LHCN-M2 (cell line): ENCODE results near the gene NBL1. TPM values are rescaled to one million over a fixed set of nuclear protein-coding genes. Genes with fewer than 3 reads are reported as not detected.

Source experiments
- DNase-seq: peaks from one replicate; pipeline ENCODE4 v3.0.0-alpha.2; 2012; ENCODE audit warnings: low read depth
- polyA plus RNA-seq: library from polyadenylated mRNA; unstranded; fragments of >200 nt; gene quantifications from one replicate; pipeline ENCODE4 v1.2.1, GENCODE V29; 2012; ENCODE audit warnings: missing spikeins
- total RNA-seq: library from RNA; depleted of rRNA; stranded (reverse); fragments of >200 nt; gene quantifications from 2 replicates; pipeline ENCODE4 v1.2.3, GENCODE V29; 2014; rRNA removed

NBL1 gene, protein sequence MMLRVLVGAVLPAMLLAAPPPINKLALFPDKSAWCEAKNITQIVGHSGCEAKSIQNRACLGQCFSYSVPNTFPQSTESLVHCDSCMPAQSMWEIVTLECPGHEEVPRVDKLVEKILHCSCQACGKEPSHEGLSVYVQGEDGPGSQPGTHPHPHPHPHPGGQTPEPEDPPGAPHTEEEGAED
- 7.4 and 9.0 TPM in 2 replicates for total RNA-seq
- 24.1 TPM for polyA plus RNA-seq

DNA sequence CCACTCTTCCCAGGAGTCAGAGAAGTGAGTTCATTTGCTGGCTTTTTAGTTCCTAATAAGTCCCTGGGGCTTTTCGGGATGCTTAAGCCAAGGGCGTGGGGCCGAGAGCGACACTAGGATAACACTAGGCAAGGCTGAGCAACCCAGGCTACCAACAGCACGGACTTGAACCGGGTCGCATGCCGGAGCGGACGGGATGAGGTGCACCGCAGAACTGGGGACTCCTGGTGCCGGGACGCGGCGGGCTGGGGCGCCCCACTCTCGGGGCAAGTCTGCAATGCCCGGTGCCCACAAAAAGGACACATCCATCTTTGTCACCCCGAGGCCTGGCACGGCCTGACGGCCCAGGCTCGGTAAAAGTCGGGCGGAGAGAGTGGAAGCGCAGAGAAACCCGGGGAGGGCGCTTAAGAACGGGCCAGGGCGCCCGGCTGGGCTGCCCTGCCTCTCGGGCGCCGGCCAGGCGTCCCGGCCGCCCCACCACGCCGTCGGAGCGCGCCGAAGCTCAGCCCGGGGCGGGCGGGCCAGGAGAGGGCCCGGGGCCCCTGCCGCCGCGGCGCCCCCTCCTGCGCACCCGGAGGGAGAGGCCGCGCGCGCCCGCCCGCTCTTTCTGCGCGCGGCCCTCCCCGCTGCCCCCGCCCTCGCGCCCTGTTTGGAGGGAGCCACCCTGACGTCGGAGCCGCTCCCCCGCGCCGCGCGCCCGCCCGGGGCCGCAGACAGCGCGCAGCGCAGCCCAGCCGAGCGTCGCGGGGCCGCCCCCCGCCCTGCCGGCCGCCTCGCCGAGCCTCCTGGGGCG is at the start of gene NBL1:
Gene NBL1 (plus strand): TSS at position 710 of the 793 bp plus-strand sequence. CDS start 10,720 bp downstream, outside the sequence.
- DNase-seq, result no peak

GRCh38 chr1:19596065-19596713 is 47.9 kb upstream of the NBL1 start:
- DNase-seq, result peak; percentile 63

- DNase-seq, result peak; percentile 97
These were observed 47.2 kb upstream of the NBL1 start for GRCh38 chr1:19596714-19597495.

GRCh38 chr1:19597496-19598309 is 46.4 kb upstream of the NBL1 start:
- peak; percentile 40 for DNase-seq

- no peak for DNase-seq
These were observed 44.3 kb upstream of the NBL1 start for GRCh38 chr1:19599810-19600209.

DNA sequence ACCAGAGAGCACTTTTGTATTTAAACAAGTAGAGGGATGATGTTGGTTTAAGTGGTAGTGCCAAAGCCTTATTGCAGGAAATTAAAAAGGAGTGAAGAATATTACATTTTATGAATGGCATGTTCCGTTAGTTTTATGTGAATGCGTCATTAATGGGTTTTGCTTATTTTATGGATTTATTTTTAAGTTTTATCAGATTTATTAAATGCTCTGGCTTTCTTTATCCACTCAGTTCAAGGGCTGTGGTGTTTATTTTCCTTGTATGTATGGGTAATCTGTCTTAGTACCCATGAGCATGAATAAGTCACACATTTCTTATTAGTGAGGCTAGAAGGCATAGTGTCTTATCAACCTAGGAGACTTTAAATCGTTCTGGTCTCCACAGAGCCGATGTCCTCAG is 41.6 kb upstream of the NBL1 start:
- no peak for DNase-seq

DNA sequence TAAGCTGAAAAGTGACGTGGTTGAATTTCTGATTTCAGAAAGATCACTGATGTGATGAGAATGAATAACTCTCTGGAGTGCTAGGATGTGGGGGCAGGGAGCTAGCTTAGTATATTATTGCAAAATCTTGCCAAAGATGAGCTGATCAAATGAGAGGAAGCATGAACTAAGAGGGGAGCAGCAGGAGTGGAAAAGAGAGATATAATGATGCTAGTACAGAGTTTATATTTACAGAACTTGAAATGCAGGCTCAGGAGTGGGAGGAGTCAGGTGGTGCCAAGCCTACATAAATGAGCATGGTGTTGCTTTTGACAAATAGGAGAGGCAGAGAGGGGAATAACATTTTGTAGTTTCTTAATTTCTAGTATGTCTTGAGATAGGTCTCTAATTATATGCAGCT is 38.1 kb upstream of the NBL1 start:
- DNase-seq, result no peak

- no peak for DNase-seq
These were observed 37.1 kb upstream of the NBL1 start for GRCh38 chr1:19606817-19607642.

DNA sequence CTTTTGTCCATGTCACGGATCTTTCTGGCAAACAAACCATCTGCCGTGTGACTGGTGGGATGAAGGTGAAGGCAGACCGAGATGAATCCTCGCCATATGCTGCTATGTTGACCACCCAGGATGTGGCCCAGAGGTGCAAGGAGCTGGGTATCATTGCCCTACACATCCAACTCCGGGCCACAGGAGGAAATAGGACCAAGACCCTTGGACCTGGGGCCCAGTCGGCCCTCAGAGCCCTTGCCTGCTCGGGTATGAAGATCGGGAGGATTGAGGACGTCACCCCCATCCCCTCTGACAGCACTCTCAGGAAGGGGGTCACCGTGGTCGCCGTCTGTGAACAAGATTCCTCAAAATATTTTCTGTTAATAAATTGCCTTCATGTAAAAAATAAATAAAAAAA is 35.9 kb upstream of the NBL1 start:
- no peak for DNase-seq

GRCh38 chr1:19610282-19610981 is 33.7 kb upstream of the NBL1 start:
- DNase-seq, result no peak

DNA sequence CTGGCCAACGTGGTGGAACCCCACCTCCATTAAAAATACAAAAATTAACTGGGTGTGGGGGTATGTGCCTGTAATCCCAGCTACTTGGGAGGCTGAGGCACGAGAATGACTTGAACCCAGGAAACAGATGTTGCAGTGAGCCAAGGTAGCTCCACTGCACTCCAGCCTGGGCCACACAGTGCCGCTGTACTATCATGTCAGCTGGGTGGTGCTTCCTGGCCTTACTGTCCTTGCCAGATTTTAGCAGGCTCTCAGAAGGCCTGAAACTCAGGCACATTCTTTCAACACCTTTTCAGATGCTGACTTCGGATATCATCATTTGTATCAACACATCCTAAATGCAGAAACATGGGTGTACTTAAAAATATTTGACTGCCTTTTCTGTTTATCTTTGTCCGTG is 31.6 kb upstream of the NBL1 start:
- no peak for DNase-seq

DNA sequence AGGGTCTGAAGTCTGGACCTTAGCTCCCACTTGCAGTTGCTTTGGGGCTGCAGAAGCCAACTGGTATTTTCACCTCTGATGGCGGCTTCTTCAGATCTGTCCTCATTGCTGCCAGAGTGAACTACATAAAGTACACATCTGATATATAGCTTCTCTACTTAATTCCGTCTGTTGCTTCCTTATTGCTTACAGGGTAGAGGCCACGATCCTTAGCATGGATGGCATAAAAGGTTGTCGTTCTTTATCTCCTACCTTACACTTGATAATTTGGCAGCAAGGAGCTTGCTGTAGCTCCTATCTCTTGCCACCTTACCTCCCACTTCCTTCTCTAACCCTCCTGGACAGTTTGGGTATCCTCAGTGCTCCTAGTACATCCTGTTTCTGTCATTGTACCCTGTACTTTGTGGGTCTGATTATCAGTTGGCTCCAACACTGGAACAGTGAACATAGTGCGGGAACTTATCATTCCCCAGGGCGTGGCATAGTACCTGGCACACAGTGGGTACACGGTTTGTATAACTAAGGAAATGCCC is 30.9 kb upstream of the NBL1 start:
- DNase-seq, result no peak

DNA sequence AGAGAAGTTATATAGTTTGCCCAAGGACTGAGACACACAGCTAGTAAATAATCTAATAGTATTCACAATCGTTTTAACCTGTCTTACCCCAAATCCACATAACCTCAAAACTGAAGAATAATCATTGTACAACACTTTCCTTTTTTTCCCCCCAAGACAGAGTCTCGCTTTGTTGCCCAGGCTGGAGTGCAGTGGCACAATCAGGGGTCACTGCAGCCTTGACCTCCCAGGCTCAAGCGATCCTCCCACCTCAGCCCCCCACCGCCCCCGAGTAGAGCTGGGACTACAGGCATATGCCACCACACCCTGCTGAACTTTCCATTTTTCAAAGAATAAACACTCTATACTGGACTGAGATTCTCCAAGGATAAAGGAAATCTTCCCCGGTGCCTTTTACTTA is 28.7 kb upstream of the NBL1 start:
- no peak for DNase-seq

- DNase-seq, result peak; percentile 20
These were observed 27.6 kb upstream of the NBL1 start for GRCh38 chr1:19616489-19616888.

DNA sequence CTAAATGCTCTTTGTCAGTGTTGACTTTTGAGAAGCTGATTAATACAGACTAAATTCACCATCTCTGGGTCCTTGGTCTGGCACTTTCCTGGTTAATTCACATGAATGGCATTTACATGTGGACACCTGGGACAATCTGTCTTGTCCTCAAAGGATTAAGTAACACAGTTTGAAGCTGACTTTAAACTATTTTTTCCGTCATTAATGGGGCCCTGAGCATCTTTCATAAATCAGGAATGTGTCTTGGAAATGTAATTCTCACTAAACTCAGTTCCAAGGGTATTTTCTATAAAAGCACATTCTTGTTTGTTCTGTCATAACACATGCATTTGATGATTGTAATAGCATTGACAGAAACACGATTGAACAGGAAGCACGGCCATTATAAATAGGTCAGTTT is 26.7 kb upstream of the NBL1 start:
- DNase-seq, result no peak

- DNase-seq, result no peak
These were observed 25.7 kb upstream of the NBL1 start for GRCh38 chr1:19618428-19618827.

GRCh38 chr1:19619697-19620384 is 24.3 kb upstream of the NBL1 start:
- DNase-seq, result no peak

DNA sequence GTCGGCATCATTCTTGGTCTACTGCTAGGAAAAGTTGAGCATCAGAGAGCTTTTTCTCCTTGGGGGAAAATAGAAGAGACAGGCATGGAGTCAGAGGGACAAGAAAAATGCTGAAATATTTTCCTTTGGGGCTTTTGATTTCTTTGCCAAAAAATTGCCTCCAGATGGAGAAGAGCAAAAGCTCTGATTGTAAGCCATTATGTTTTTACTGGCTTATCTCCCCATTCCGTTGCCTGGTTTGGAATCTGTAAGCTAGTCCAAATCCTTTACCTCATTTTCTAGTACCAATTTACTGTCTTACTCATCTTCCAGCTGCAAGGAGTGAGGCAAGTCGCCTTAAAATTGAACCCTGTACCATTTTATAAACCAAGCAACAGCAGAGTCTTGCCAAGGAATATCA is 23.3 kb upstream of the NBL1 start:
- no peak for DNase-seq
